ENCODE data around the gene MASP2. TPM values are rescaled to one million over a fixed set of nuclear protein-coding genes. Genes with fewer than 3 reads are reported as not detected.

The MASP2 gene
- total and polyA plus RNA-seq, 2 experiments from 2014 or later = 0.16 TPM; not detected in 1

DNA sequence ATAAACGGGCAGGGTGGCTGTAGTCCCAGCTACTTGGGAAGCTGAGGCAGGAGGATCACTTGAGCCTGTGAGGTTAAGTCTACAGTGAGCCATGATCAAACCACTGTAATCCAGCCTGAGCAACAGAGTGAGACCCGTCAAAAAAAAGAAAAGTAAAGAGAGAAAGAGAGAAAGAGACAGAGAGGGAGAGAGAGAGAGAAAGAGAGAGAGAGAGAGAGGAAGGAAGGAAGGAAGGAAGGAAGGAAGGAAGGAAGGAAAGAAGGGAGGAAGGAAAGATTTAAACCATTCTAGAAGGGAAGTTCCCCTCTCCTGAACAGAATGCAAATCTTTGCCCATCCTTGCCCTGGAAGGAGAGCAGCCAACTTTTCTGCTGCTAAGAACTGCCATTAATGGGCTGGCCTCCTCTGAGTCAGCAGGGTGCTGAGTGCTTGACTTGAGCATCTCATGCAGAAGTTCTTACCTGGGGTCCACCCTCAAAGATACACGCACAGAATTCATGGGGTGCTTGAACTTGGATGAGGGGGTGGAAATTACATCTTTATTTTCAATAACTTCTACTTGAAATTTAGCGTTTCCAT, 59.1 kb downstream of the MASP2 start:
- in situ Hi-C loops (cut with MboI) = no loop called here
- no peak overlapping the region for H2AFZ ChIP-seq
- H3K9ac ChIP-seq = no peak overlapping the region
- WGBS, 2 experiments (ENCODE audit: low coverage in 1 of 2, low lambda C conversion rate in 2 of 2, missing lambda C conversion rate in 2 of 2) = 68 to 73% methylated on average over 4 of the region's 4 CpGs
- no peaks in the 10 kb centered on the region for H3K27me3 ChIP-seq (replicated peaks; ENCODE audit: insufficient read depth)
- H3K9me2 ChIP-seq (ENCODE audit: insufficient read depth) = no peaks in the 10 kb centered on the region
- no peak overlapping the region for H3K4me2 ChIP-seq (ENCODE audit: unreplicated experiment)
- no peak overlapping the region for H3K4me3 ChIP-seq
- no peak overlapping the region for H3K27ac ChIP-seq
- no peaks in the 10 kb centered on the region for H3K36me3 ChIP-seq (ENCODE audit: low read depth)
- H3F3A ChIP-seq (ENCODE audit: insufficient read depth) = no peaks in the 10 kb centered on the region
- no peaks in the 10 kb centered on the region for H3K79me2 ChIP-seq (ENCODE audit: insufficient read depth)
- no peaks in the 10 kb centered on the region for H3K4me1 ChIP-seq (ENCODE audit: insufficient read depth)
- H4K20me1 ChIP-seq (ENCODE audit: insufficient read depth) = no peaks in the 10 kb centered on the region
- H3K9me3 ChIP-seq (ENCODE audit: low read depth) = no peaks in the 10 kb centered on the region
- no peak for DNase-seq
- TF ChIP-seq EZH2phosphoT487 (IDR thresholded peaks at IDR 0.05; ENCODE audit: insufficient read depth, low read depth) = no peak
- no peak for TF ChIP-seq EZH2 (IDR thresholded peaks at IDR 0.05; ENCODE audit: insufficient read depth, poor library complexity, severe bottlenecking)

- in situ Hi-C loops (cut with MboI) = no loop called here
- no peak for DNase-seq
- H3K79me2 ChIP-seq (ENCODE audit: insufficient read depth) = no peaks in the 10 kb centered on the region
- 40 to 47% methylated on average over 7 of the region's 7 CpGs for WGBS, 2 experiments (ENCODE audit: low coverage in 1 of 2, low lambda C conversion rate in 2 of 2, missing lambda C conversion rate in 2 of 2)
- no peak overlapping the region for H2AFZ ChIP-seq
- no peaks in the 10 kb centered on the region for H3K9me2 ChIP-seq (ENCODE audit: insufficient read depth)
- H3K27ac ChIP-seq = no peak overlapping the region
- no peak overlapping the region for H3K4me3 ChIP-seq
- H3K9me3 ChIP-seq (ENCODE audit: low read depth) = no peaks in the 10 kb centered on the region
- H3K4me1 ChIP-seq (ENCODE audit: insufficient read depth) = no peaks in the 10 kb centered on the region
- H3K27me3 ChIP-seq (replicated peaks; ENCODE audit: insufficient read depth) = no peaks in the 10 kb centered on the region
- no peak overlapping the region for H3K9ac ChIP-seq
- H3K4me2 ChIP-seq (ENCODE audit: unreplicated experiment) = no peak overlapping the region
- TF ChIP-seq EZH2 (IDR thresholded peaks at IDR 0.05; ENCODE audit: insufficient read depth, poor library complexity, severe bottlenecking) (no peak), EZH2phosphoT487 (IDR thresholded peaks at IDR 0.05; ENCODE audit: insufficient read depth, low read depth) (no peak)
- no peaks in the 10 kb centered on the region for H3K36me3 ChIP-seq (ENCODE audit: low read depth)
- H4K20me1 ChIP-seq (ENCODE audit: insufficient read depth) = no peaks in the 10 kb centered on the region
- H3F3A ChIP-seq (ENCODE audit: insufficient read depth) = 0 out of 2 replicates have a peak, but pooled peaks cover 1% of the 10 kb centered on the region
Measured at GRCh38 chr1:10986525-10986890, 60.5 kb downstream of the MASP2 start.

DNA sequence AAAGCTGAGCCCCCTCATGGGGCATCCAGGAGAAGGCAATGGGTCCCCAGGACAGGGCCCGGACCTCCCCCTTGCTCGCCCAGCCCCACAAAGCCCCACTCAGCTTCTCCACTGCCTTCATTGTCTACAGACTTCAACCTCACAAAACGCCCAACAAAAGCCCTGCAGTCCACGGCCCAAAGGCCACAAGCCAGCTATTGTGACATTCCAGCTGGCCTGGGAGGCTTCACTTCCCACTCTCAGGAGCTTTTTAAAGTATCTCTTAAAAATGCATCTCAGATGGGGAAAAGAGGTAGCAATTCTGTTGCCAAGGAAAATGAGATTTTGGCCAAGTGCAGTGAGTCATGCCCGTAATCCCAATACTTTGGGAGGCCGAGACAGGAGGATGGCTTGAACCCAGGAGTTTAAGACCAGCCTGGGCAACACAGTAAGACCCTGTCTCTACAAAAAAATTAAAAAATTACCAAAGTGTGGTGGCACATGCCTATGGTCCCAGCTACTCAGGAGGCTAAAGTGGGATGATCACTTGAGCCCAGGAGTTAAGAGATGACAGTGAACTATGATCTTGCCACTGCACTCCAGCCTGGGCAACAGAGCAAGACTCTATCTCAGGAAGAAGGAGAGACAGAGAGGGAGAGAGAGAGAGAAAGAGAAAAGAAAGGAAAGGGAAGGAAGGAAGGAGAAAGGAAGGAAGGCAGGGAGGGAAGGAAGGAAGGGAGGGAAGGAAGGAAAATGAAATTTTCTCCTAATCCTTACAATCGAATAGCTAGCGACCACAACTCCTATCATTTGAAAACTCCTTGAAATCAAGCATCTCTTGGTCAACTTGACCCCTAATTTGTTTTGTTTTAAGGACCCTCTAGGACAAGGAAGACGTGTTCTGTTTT, 66.0 kb downstream of the MASP2 start:
- Histone ChIP-seq H3K4me1 (ENCODE audit: insufficient read depth) (peaks cover 24% of the 10 kb centered on the region), H2AFZ (peak overlapping the region; percentile 55), H3K9me3 (ENCODE audit: low read depth) (no peaks in the 10 kb centered on the region), H3K4me2 (ENCODE audit: unreplicated experiment) (peak overlapping the region; percentile 56), H3K4me3 (peak overlapping the region; percentile 52), H3K36me3 (ENCODE audit: low read depth) (no peaks in the 10 kb centered on the region), H3K9ac (peak overlapping the region; percentile 56), H3F3A (ENCODE audit: insufficient read depth) (peaks cover 27% of the 10 kb centered on the region; the same call in 1 of the 2 replicates), H3K27me3 (replicated peaks; ENCODE audit: insufficient read depth) (0 out of 2 replicates have a peak, but pooled peaks cover 6% of the 10 kb centered on the region), H3K79me2 (ENCODE audit: insufficient read depth) (no peaks in the 10 kb centered on the region), H3K27ac (peak overlapping the region; percentile 26), H3K9me2 (ENCODE audit: insufficient read depth) (no peaks in the 10 kb centered on the region), H4K20me1 (ENCODE audit: insufficient read depth) (no peaks in the 10 kb centered on the region)
- TF ChIP-seq EZH2phosphoT487 (IDR thresholded peaks at IDR 0.05; ENCODE audit: insufficient read depth, low read depth) (no peak), EZH2 (IDR thresholded peaks at IDR 0.05; ENCODE audit: insufficient read depth, poor library complexity, severe bottlenecking) (no peak)
- WGBS, 2 experiments (ENCODE audit: low coverage in 1 of 2, low lambda C conversion rate in 2 of 2, missing lambda C conversion rate in 2 of 2) = 26 to 31% methylated on average over 9 of the region's 9 CpGs
- DNase-seq = peak; percentile 72
- in situ Hi-C loops (cut with MboI) = no loop called here

GRCh38 chr1:10980094-10980577, 66.9 kb downstream of the MASP2 start:
- no peaks in the 10 kb centered on the region for H3K9me3 ChIP-seq (ENCODE audit: low read depth)
- no peak for TF ChIP-seq EZH2phosphoT487 (IDR thresholded peaks at IDR 0.05; ENCODE audit: insufficient read depth, low read depth)
- TF ChIP-seq EZH2 (IDR thresholded peaks at IDR 0.05; ENCODE audit: insufficient read depth, poor library complexity, severe bottlenecking) = no peak
- H4K20me1 ChIP-seq (ENCODE audit: insufficient read depth) = no peaks in the 10 kb centered on the region
- 2 to 4% methylated on average over 15 of the region's 15 CpGs for WGBS, 2 experiments (ENCODE audit: low coverage in 1 of 2, low lambda C conversion rate in 2 of 2, missing lambda C conversion rate in 2 of 2)
- peak; percentile 93 for DNase-seq
- H3K4me3 ChIP-seq = peak overlapping the region; percentile 52
- H3K4me1 ChIP-seq (ENCODE audit: insufficient read depth) = peaks cover 26% of the 10 kb centered on the region
- peak overlapping the region; percentile 56 for H3K9ac ChIP-seq
- H3K27me3 ChIP-seq (replicated peaks; ENCODE audit: insufficient read depth) = 0 out of 2 replicates have a peak, but pooled peaks cover 6% of the 10 kb centered on the region
- no peaks in the 10 kb centered on the region for H3K9me2 ChIP-seq (ENCODE audit: insufficient read depth)
- in situ Hi-C loops (cut with MboI) = no loop called here
- H3F3A ChIP-seq (ENCODE audit: insufficient read depth) = peaks cover 34% of the 10 kb centered on the region
- H2AFZ ChIP-seq = peak overlapping the region; percentile 55
- H3K27ac ChIP-seq = peak overlapping the region; percentile 26
- H3K4me2 ChIP-seq (ENCODE audit: unreplicated experiment) = peak overlapping the region; percentile 56
- no peaks in the 10 kb centered on the region for H3K79me2 ChIP-seq (ENCODE audit: insufficient read depth)
- no peaks in the 10 kb centered on the region for H3K36me3 ChIP-seq (ENCODE audit: low read depth)

All from GM23248 (cell line).